Measurements from ENCODE around the gene MOCOS. TPM values are rescaled to one million over a fixed set of nuclear protein-coding genes. Genes with fewer than 3 reads are reported as not detected.

Gene MOCOS
- total RNA-seq, 1 experiment from 2014 or later = 5.5 TPM

DNA sequence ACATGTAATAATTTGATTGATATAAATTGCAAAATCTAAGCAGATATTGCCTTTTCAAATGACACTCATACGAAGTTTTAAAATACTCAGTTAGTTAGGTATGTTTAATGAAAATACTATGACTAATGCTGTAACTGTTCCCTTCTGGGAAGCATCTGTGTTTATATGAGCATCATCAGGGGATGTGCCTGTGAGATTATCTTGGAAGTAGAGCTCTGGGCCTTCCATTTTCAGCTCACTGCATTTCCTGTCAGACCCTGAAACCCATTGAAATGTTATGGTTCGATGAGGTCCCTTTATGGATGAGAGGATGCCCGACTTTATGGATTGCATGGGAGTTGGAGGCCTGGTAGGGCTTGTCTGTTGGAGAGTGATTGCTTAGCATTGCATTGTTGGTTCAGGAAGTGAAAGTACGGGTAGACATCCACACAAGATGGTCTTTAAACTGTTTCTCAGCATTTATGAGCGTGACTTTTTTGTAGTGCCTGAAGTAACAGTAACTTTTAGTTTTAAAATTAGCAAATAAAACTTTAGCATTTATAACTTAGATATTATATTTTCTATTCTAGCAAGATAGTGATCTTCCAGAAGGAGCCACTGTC lies 28.9 kb upstream of the MOCOS start:
- TF ChIP-seq, protein P1, sequence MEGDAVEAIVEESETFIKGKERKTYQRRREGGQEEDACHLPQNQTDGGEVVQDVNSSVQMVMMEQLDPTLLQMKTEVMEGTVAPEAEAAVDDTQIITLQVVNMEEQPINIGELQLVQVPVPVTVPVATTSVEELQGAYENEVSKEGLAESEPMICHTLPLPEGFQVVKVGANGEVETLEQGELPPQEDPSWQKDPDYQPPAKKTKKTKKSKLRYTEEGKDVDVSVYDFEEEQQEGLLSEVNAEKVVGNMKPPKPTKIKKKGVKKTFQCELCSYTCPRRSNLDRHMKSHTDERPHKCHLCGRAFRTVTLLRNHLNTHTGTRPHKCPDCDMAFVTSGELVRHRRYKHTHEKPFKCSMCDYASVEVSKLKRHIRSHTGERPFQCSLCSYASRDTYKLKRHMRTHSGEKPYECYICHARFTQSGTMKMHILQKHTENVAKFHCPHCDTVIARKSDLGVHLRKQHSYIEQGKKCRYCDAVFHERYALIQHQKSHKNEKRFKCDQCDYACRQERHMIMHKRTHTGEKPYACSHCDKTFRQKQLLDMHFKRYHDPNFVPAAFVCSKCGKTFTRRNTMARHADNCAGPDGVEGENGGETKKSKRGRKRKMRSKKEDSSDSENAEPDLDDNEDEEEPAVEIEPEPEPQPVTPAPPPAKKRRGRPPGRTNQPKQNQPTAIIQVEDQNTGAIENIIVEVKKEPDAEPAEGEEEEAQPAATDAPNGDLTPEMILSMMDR (IDR thresholded peaks at IDR 0.05; ENCODE audit: insufficient read depth in 1 of 2, low read depth in 1 of 2, low read length in 1 of 2, severe bottlenecking in 1 of 2, unreplicated experiment in 1 of 2) = no peak
- DNase-seq = no peak
- Mint-ChIP-seq H3K27ac (ENCODE audit: unreplicated experiment) (no peak overlapping the region), H3K36me3 (ENCODE audit: insufficient read depth, unreplicated experiment) (peaks cover 31% of the 10 kb centered on the region), H3K4me3 (ENCODE audit: unreplicated experiment) (no peak overlapping the region), H3K9me3 (ENCODE audit: unreplicated experiment) (no peaks in the 10 kb centered on the region), H3K27me3 (ENCODE audit: insufficient read depth, unreplicated experiment) (no peaks in the 10 kb centered on the region), H3K4me1 (ENCODE audit: low read depth, unreplicated experiment) (no peaks in the 10 kb centered on the region)
- H3K27me3 ChIP-seq (replicated peaks; ENCODE audit: control insufficient read depth, insufficient read depth, low read length) = no peaks in the 10 kb centered on the region
- no peaks in the 10 kb centered on the region for H3K4me1 ChIP-seq
- no TSS peak for BruUV-seq (replicated peaks)
- H3K36me3 ChIP-seq (ENCODE audit: control insufficient read depth, insufficient read depth, low read length) = no peaks in the 10 kb centered on the region
- ChIA-PET CTCF (no interaction called here), POLR2A (no interaction called here)
- no peaks in the 10 kb centered on the region for H3K9me3 ChIP-seq
- no peak overlapping the region for H3K4me3 ChIP-seq (ENCODE audit: low read depth, low read length)
- intact Hi-C loops (cut with micrococcal nuclease; ENCODE audit: unreplicated experiment) = no loop called here

DNA sequence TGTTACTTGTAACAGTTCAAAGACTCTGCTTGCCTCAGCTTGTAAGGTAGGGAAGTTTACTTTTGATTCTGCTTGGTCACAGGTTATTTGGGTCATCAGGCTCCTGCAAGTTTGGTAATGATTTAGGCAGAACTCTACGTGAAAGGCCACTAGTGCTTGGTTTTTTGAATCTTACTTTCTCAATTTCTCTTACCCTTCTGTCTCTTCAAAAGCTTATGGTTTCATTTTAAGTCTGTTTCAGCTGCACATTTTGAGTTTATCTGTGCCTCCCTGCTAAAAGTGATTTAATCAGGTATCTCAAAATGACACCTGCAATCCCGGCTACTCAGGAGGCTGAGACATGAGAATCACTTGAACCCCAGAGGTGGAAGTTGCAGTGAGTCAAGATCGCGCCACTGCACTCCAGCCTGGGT lies 26.3 kb upstream of the MOCOS start:
- TF ChIP-seq, protein P1 (IDR thresholded peaks at IDR 0.05; ENCODE audit: insufficient read depth in 1 of 2, low read depth in 1 of 2, low read length in 1 of 2, severe bottlenecking in 1 of 2, unreplicated experiment in 1 of 2) = no peak
- H3K4me1 Mint-ChIP-seq (ENCODE audit: low read depth, unreplicated experiment) = no peaks in the 10 kb centered on the region
- ChIA-PET CTCF (no interaction called here), POLR2A (no interaction called here)
- Histone ChIP-seq H3K9me3 (no peaks in the 10 kb centered on the region), H3K4me3 (ENCODE audit: low read depth, low read length) (no peak overlapping the region), H3K36me3 (ENCODE audit: control insufficient read depth, insufficient read depth, low read length) (no peaks in the 10 kb centered on the region), H3K27me3 (replicated peaks; ENCODE audit: control insufficient read depth, insufficient read depth, low read length) (no peaks in the 10 kb centered on the region), H3K4me1 (no peaks in the 10 kb centered on the region)
- H3K27me3 Mint-ChIP-seq (ENCODE audit: insufficient read depth, unreplicated experiment) = no peaks in the 10 kb centered on the region
- no peak for DNase-seq
- intact Hi-C loops (cut with micrococcal nuclease; ENCODE audit: unreplicated experiment) = no loop called here
- no TSS peak for BruUV-seq (replicated peaks)
- H3K9me3 Mint-ChIP-seq (ENCODE audit: unreplicated experiment) = no peaks in the 10 kb centered on the region
- no peak overlapping the region for H3K4me3 Mint-ChIP-seq (ENCODE audit: unreplicated experiment)
- no peak overlapping the region for H3K27ac Mint-ChIP-seq (ENCODE audit: unreplicated experiment)
- H3K36me3 Mint-ChIP-seq (ENCODE audit: insufficient read depth, unreplicated experiment) = peaks cover 23% of the 10 kb centered on the region

GRCh38 chr18:36162981-36163380 lies 24.3 kb upstream of the MOCOS start:
- Histone ChIP-seq H3K9me3 (no peaks in the 10 kb centered on the region), H3K4me1 (no peaks in the 10 kb centered on the region), H3K36me3 (ENCODE audit: control insufficient read depth, insufficient read depth, low read length) (no peaks in the 10 kb centered on the region), H3K4me3 (ENCODE audit: low read depth, low read length) (no peak overlapping the region), H3K27me3 (replicated peaks; ENCODE audit: control insufficient read depth, insufficient read depth, low read length) (no peaks in the 10 kb centered on the region)
- ChIA-PET POLR2A (no interaction called here), CTCF (no interaction called here)
- Mint-ChIP-seq H3K9me3 (ENCODE audit: unreplicated experiment) (no peaks in the 10 kb centered on the region), H3K27ac (ENCODE audit: unreplicated experiment) (no peak overlapping the region), H3K27me3 (ENCODE audit: insufficient read depth, unreplicated experiment) (no peaks in the 10 kb centered on the region), H3K4me1 (ENCODE audit: low read depth, unreplicated experiment) (no peaks in the 10 kb centered on the region), H3K36me3 (ENCODE audit: insufficient read depth, unreplicated experiment) (peaks cover 22% of the 10 kb centered on the region), H3K4me3 (ENCODE audit: unreplicated experiment) (no peak overlapping the region)
- intact Hi-C loops (cut with micrococcal nuclease; ENCODE audit: unreplicated experiment) = no loop called here
- TF ChIP-seq, protein P1 (IDR thresholded peaks at IDR 0.05; ENCODE audit: insufficient read depth in 1 of 2, low read depth in 1 of 2, low read length in 1 of 2, severe bottlenecking in 1 of 2, unreplicated experiment in 1 of 2) = no peak
- no peak for DNase-seq
- no TSS peak for BruUV-seq (replicated peaks)
